Astrocyte (in vitro differentiated cells and primary cell): Measurements from ENCODE around the gene SELE.

Experiments
- CTCF ChIP-seq: IDR thresholded peaks from 2 replicates; pipeline ENCODE4 v1.5.1; 2011; ENCODE audit warnings: low read depth, mild to moderate bottlenecking, inconsistent platforms, low read length, moderate library complexity; ENCODE audit not compliant: insufficient read depth
- EZH2 ChIP-seq: IDR thresholded peaks from 2 replicates; pipeline ENCODE4 v1.6.1; 2012; ENCODE audit warnings: mild to moderate bottlenecking, low read length, inconsistent platforms; ENCODE audit not compliant: insufficient read depth

- no peak for TF ChIP-seq CTCF
- TF ChIP-seq EZH2 = no peak
Observed at GRCh38 chr1:169681140-169681539, 52.7 kb downstream of the SELE start.
